A673 (cell line): ENCODE data around the gene KCNQ1. TPM values are rescaled to one million over a fixed set of nuclear protein-coding genes. Genes with fewer than 3 reads are reported as not detected.

Experiments
- BruUV-seq: library from RNA; stranded (reverse); fragments of 400-500 nt; replicated peaks from 2 replicates; lab custom pipeline; 2021; lab: Mats Ljungman, UMichigan
- CTCF ChIA-PET: fragments of 300-600 bp; sonication (Branson Sonifier 250); formaldehyde crosslinking; loops from one replicate; lab custom pipeline; 2022; ENCODE audit warnings: antibody characterized with exemption; lab: Charles Lee
- POLR2A ChIA-PET: fragments of 300-600 bp; sonication (Branson Sonifier 250); formaldehyde crosslinking; loops from one replicate; lab custom pipeline; 2022; ENCODE audit warnings: antibody characterized with exemption; ENCODE audit not compliant: low non-redundant PET; lab: Charles Lee
- DNase-seq: peaks from one replicate; pipeline ENCODE4 v3.0.0-alpha.2; 2015; ENCODE audit warnings: low spot score
- H3K27ac ChIP-seq: fragments of 200-600 bp; sonication (generic); 2 replicates; pipeline ENCODE4 v1.5.1; 2016; ENCODE audit warnings: mixed run types, low read depth, mild to moderate bottlenecking, mixed read lengths, antibody characterized with exemption, low read length; ENCODE audit not compliant: poor library complexity, severe bottlenecking
- H3K27me3 ChIP-seq: fragments of 200-600 bp; sonication (generic); replicated peaks from 2 replicates; pipeline ENCODE4 v1.6.1; 2017; ENCODE audit warnings: mixed run types, low read depth, mild to moderate bottlenecking, mixed read lengths, antibody characterized with exemption, low read length; ENCODE audit not compliant: insufficient read depth, poor library complexity
- H3K36me3 ChIP-seq: fragments of 200-600 bp; sonication (generic); 2 replicates; pipeline ENCODE4 v1.6.1; 2016; ENCODE audit warnings: mixed run types, mild to moderate bottlenecking, mixed read lengths, antibody characterized with exemption, low read length; ENCODE audit not compliant: insufficient read depth, poor library complexity, severe bottlenecking
- H3K4me1 ChIP-seq: fragments of 200-600 bp; sonication (generic); 2 replicates; pipeline ENCODE4 v1.6.1; 2017; ENCODE audit warnings: mixed run types, mild to moderate bottlenecking, mixed read lengths, antibody characterized with exemption, low read length; ENCODE audit not compliant: insufficient read depth, poor library complexity, severe bottlenecking
- H3K4me3 ChIP-seq: fragments of 200-600 bp; sonication (generic); 2 replicates; pipeline ENCODE4 v1.5.1; 2016; ENCODE audit warnings: low read depth, mixed run types, mild to moderate bottlenecking, mixed read lengths, low read length; ENCODE audit not compliant: poor library complexity, severe bottlenecking
- H3K9me3 ChIP-seq: fragments of 200-600 bp; sonication (generic); 2 replicates; pipeline ENCODE4 v1.6.1; 2016; ENCODE audit warnings: mixed run types, low read depth, mild to moderate bottlenecking, mixed read lengths, antibody characterized with exemption, low read length; ENCODE audit not compliant: poor library complexity, severe bottlenecking
- EZH2 ChIP-seq: fragments of 200-600 bp; sonication (generic); IDR thresholded peaks from 2 replicates; pipeline ENCODE4 v1.6.1; 2017; ENCODE audit warnings: borderline replicate concordance, low read depth, mild to moderate bottlenecking, mixed read lengths, antibody characterized with exemption, low read length; ENCODE audit not compliant: poor library complexity, severe bottlenecking
- intact Hi-C: fragments of 100-400 bp; cut with micrococcal nuclease; formaldehyde crosslinking; loops from one replicate; pipeline ENCODE4 v1.10.0; 2022; ENCODE audit not compliant: unreplicated experiment
- total RNA-seq: library from RNA; stranded (reverse); gene quantifications from 2 replicates; pipeline ENCODE4 v1.2.3, GENCODE V29; 2021
- TF ChIP-seq, protein P1 (sequence below): fragments of 300-800, 200-600 bp; sonication (generic); conservative IDR thresholded peaks from 2 replicates; pipeline ENCODE4 v1.5.1; 2017; ENCODE audit warnings: low read depth, mild to moderate bottlenecking, antibody characterized with exemption, low read length, moderate library complexity, mixed read lengths

The KCNQ1 gene
- total RNA-seq, 1 experiment from 2014 or later, result not detected

GRCh38 chr11:2439820-2440219, 5.0 kb upstream of the KCNQ1 start:
- no peak for DNase-seq
- Histone ChIP-seq H3K27me3 (peaks cover 7% of the 10 kb centered on the region), H3K36me3 (no peaks in the 10 kb centered on the region), H3K27ac (no peak overlapping the region), H3K4me3 (no peak overlapping the region), H3K4me1 (no peaks in the 10 kb centered on the region), H3K9me3 (no peaks in the 10 kb centered on the region)
- BruUV-seq, result no TSS peak
- POLR2A ChIA-PET, result no interaction called here
- CTCF ChIA-PET, result no interaction called here
- intact Hi-C loops, result no loop called here
- TF ChIP-seq EZH2, result no peak
- TF ChIP-seq, protein P1, sequence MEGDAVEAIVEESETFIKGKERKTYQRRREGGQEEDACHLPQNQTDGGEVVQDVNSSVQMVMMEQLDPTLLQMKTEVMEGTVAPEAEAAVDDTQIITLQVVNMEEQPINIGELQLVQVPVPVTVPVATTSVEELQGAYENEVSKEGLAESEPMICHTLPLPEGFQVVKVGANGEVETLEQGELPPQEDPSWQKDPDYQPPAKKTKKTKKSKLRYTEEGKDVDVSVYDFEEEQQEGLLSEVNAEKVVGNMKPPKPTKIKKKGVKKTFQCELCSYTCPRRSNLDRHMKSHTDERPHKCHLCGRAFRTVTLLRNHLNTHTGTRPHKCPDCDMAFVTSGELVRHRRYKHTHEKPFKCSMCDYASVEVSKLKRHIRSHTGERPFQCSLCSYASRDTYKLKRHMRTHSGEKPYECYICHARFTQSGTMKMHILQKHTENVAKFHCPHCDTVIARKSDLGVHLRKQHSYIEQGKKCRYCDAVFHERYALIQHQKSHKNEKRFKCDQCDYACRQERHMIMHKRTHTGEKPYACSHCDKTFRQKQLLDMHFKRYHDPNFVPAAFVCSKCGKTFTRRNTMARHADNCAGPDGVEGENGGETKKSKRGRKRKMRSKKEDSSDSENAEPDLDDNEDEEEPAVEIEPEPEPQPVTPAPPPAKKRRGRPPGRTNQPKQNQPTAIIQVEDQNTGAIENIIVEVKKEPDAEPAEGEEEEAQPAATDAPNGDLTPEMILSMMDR, result no peak

- DNase-seq, result no peak
- ChIA-PET CTCF (no interaction called here), POLR2A (no interaction called here)
- Histone ChIP-seq H3K27ac (no peak overlapping the region), H3K4me1 (no peaks in the 10 kb centered on the region), H3K36me3 (no peaks in the 10 kb centered on the region), H3K4me3 (no peak overlapping the region), H3K9me3 (no peaks in the 10 kb centered on the region), H3K27me3 (peaks cover 12% of the 10 kb centered on the region)
- intact Hi-C loops, result no loop called here
- no TSS peak for BruUV-seq
- no peak for TF ChIP-seq EZH2
- TF ChIP-seq, protein P1, result no peak
Measured at GRCh38 chr11:2440646-2441045, 4.2 kb upstream of the KCNQ1 start.

DNA sequence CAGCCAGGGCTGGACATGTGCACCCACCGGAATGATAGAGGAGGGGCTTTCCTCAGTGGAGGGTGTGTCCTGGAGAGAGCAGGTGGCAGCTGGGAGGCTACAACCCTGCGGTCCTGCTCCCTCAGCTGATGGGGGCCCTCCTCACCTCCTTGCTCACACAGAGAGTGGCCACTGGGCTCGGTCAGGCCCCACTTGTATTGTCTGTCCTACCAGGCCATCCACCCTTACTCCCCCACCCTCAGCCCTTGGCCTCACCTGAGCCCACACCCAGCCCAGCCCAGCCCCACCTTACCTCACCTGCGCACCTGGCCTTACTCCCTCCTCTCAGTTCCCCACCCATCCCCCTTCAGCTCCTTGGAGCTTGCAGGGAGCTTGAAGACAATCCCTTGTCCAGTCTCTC, 3.6 kb upstream of the KCNQ1 start:
- ChIA-PET CTCF (no interaction called here), POLR2A (no interaction called here)
- intact Hi-C loops, result no loop called here
- H3K4me1 ChIP-seq, result no peaks in the 10 kb centered on the region
- no peak for TF ChIP-seq EZH2
- TF ChIP-seq, protein P1, result no peak
- no TSS peak for BruUV-seq
- no peak overlapping the region for H3K27ac ChIP-seq
- no peak for DNase-seq
- H3K9me3 ChIP-seq, result no peaks in the 10 kb centered on the region
- peaks cover 17% of the 10 kb centered on the region for H3K27me3 ChIP-seq
- H3K36me3 ChIP-seq, result no peaks in the 10 kb centered on the region
- H3K4me3 ChIP-seq, result no peak overlapping the region
